GM12875 (cell line): ENCODE data around the gene FSTL4.

Experiments
- H3K4me3 ChIP-seq: one replicate; pipeline ENCODE4 v1.5.1; 2011; ENCODE audit warnings: low read depth, low read length, control low read depth
- CTCF ChIP-seq: IDR thresholded peaks from 2 replicates; pipeline ENCODE4 v1.5.1; 2011; ENCODE audit warnings: low read depth, mild to moderate bottlenecking, control low read depth, inconsistent platforms, low read length, moderate library complexity, borderline replicate concordance; ENCODE audit not compliant: insufficient read depth

Gene FSTL4

GRCh38 chr5:133599600-133599999, 12.7 kb downstream of the FSTL4 start:
- no peak overlapping the region for H3K4me3 ChIP-seq
- TF ChIP-seq CTCF = no peak

- TF ChIP-seq CTCF = no peak
- no peak overlapping the region for H3K4me3 ChIP-seq
Observed at GRCh38 chr5:133599044-133599443, 13.3 kb downstream of the FSTL4 start.

GRCh38 chr5:133596049-133596448, 16.3 kb downstream of the FSTL4 start:
- H3K4me3 ChIP-seq = no peak overlapping the region
- TF ChIP-seq CTCF = no peak

GRCh38 chr5:133595465-133595864, 16.9 kb downstream of the FSTL4 start:
- no peak for TF ChIP-seq CTCF
- H3K4me3 ChIP-seq = no peak overlapping the region

- H3K4me3 ChIP-seq = no peak overlapping the region
- no peak for TF ChIP-seq CTCF
Observed at GRCh38 chr5:133589286-133589685, 23.1 kb downstream of the FSTL4 start.

GRCh38 chr5:133582971-133583370, 29.4 kb downstream of the FSTL4 start:
- no peak for TF ChIP-seq CTCF
- no peak overlapping the region for H3K4me3 ChIP-seq

- no peak for TF ChIP-seq CTCF
- no peak overlapping the region for H3K4me3 ChIP-seq
Observed at GRCh38 chr5:133581918-133582317, 30.4 kb downstream of the FSTL4 start.
